HG03575 (cell line): Measurements from ENCODE around the gene MPHOSPH10.
"Not testable (repeated sequence)": the region's sequence is repeated elsewhere in the genome, so short reads cannot be mapped to it uniquely, and the experiment has no call there.

Experiments used
- ATAC-seq: cut with Tn5 transposase; IDR thresholded peaks from one replicate; pipeline ENCODE4 v1.9.1; 2021; ENCODE audit not compliant: unreplicated experiment, insufficient number of reproducible peaks, low FRiP score; ENCODE audit errors: extremely low read depth

The MPHOSPH10 gene

DNA sequence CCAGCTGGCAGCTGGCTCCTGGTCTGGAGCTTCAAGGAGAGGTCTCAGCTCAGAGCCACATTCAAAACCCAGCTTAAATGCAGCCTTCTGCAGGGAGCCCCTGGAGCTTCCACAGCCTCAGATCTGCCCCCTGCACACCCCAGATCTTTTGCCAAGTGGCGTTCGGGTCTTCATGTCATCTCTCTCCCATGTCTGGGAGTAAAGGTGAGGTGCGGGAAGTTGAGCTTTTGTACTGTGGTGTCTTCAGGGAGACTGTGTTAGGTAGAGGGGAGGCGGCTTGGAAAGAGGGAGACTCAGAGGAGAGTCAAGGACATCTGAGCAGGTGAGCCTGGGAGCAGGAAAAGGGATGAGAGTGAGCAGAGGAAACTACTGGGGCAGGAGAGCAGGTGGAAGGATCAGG, 25.4 kb downstream of the MPHOSPH10 start:
- no peak for ATAC-seq

DNA sequence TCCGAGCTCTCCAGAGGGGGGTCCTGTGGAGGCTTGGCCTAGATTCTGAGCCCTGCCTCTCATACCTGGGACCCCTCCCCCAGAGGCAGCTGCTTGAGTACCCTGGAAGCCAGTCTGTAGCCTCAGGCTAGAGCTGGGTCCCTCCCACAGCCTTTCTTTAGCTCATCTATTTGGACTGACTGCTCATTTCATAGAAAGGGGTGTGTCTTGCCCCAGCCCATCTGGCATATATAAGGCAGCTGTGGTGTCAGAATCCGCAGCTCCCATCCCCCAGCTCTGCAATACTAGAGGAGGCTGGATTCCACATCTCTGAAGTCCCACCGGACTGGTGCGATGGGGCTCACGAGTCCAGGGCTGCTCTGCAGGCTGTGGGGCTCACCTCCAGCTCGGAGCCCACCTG, 26.1 kb downstream of the MPHOSPH10 start:
- ATAC-seq, result no peak

DNA sequence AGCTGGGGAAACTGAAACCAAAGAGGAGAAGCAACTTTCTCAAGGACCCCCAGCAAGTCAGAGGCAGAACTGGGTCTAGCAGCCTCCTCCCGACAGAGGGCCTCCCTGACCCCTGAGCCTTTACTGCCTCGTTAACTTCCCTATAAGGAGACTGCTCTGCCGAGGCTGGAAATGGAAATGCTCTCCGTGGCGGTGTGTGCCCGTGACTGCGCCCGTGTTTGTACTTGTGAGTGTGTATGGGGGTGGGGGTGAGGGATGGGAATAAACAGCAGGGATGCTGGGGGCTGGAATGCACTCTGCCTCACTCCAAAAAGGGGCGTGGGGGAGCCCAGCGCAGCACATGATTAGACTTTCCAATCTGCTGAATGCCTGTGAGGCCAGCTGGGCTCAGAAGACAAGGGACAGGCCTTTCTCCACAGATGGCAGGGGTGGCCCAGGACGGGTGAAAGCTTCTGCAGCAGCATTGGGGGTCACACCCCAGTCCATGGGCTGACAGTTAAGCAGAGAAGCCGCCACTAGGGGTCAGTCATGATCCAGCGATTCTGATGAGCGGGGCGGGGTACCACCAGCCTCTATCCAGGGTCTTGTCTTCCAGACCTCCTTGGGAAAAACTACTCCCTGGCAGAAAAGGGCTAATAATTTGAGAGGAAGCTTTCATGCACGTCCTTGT, 26.8 kb downstream of the MPHOSPH10 start:
- no peak for ATAC-seq

DNA sequence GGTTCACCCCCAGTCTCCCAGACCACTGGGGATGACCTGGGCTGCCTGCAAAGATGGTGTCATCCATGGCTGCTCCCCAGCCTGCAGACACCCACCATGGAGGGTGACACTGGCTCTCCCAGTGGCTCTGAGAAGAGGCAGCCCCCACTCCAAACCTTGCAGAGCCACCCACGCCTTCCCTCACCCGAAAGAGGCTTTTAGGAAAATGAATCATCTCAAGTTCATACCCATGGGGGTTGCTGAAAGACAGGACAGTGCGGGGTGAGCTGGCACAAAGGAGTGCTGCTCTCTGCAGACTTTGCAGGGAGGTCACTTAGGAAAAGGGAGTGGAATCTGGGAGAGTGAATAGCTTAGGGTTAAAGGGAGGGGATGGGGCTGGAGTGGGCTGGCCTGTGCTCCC, 36.4 kb downstream of the MPHOSPH10 start:
- ATAC-seq, result no peak

DNA sequence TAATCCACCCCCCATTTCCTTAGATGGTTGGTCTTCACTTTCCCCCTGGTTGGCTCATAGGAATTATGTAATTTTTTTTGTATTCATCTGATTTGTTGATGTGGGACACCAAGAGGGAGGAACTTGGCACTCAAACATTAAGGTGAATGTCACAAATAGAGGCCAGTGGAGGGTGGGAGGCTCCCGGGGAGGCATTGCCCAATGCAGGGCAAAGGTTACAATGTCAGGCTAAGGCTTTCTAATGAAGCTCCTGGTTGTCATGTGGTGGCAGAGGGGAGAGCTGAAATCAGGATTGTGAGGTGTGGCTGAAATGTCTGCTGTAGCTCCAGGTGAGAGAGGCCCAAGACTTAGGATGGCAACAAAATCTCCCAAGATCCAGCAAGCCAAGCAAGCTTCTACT, 42.7 kb downstream of the MPHOSPH10 start:
- ATAC-seq, result no peak

DNA sequence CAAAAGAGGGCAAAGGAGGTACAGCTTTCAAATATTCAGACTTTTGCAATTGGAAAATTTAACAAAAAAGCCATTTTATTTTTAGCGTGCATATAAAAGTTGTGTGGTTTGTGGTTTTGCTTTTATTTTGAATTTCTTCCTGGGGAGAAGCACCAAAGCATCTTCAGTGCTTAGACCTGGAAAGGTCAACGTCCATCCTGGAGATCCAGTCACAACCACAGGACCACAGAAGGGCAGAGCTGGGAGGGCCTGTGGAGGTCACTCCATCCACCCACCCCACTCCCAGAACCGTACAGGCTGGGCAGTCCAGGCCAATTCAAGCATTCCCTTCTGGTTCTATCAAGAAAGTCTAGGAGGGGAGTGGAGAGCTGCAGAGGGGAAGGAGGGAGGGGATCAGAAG, 43.8 kb downstream of the MPHOSPH10 start:
- ATAC-seq, result no peak

DNA sequence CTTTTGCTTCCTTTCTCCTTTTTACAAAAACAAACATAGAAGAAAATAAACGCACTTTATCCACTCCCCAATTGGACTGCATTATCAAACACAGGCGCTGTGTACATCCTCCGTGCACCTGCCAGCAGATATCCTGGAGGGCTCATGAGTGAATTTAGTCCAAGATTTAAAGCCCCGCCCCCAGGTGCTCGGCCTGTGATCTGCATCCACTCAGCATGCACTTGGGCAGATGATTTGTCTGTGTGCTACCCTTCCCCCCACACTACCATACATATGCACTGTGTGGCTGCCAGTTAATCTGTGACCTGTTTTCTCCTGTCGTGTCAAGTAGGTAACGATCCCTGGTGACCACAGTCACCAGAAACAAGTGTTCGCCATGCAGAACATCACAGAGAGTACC, 48.4 kb downstream of the MPHOSPH10 start:
- ATAC-seq, result not testable (repeated sequence)

DNA sequence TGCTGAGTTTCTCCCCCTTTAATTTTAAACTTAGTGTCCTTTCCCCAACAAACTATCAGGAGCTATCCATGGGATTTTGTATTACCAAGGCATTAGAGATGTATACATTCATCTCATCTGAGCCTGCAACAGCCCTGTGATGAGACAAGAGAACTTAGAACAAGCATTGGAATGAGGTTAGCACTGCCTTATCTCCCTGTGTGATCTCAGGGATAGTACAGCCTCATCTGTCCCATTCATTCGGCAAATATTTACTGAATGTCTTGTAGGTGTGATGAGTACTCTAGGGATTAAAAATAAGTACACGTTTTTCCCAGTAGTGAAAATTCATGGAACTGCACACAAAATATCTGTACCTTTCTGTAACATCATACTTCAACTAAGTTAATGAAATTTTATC, 50.9 kb downstream of the MPHOSPH10 start:
- ATAC-seq, result no peak

DNA sequence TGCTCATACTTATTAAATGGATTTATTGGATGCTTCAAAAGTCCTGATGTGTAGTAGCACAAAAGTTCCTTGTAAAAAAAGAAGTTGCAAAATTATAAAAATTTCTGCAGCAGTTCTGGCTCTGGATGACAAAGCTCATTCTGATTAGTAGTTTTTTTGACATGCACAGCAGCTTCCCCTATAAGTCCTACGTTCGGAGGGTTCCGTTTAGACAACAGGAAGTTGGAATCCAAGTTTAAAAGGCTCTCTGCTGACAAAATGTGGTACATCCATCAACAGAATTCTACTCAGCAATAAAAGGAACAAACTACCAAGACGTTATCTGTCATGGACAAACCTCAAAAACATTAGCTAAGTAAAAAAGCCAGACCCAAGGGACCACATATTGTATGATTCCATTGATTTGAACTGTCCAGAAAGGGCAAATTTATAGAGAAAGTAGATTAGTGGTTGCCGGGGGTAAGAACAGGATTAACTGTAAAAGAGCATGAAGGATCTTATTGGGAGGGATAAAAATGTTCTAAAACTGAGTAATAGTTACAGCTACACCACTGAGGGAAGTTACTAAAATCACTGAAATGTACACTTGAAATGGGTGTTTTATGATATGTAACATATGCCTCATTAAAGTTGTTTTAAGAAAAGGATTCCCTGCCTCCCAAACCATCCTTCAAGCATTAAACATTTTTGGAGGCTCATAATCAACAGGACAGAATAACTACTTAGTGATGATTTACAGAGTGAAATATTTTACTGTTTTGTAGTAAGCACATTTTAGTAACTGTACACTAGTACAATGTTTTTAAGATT, 53.1 kb downstream of the MPHOSPH10 start:
- ATAC-seq, result not testable (repeated sequence)

DNA sequence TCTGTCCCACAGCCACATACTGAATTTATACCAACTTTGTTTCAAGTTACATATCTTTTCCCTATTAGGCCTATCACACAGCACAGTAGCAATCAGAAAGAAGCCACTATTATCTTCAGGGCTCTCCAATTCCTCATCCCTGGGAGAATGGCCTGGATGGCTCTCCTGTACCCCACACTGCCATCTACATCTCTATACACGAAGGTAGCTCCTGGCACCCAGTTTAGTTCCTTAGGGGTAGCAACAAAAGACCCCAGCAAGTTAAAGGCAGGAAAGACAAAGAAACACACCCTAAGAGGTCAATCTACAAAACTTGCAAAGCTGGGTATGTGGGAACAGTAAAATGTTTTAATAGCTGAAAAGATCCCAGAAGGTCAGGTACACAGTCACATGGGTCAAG, 56.5 kb downstream of the MPHOSPH10 start:
- ATAC-seq, result no peak

DNA sequence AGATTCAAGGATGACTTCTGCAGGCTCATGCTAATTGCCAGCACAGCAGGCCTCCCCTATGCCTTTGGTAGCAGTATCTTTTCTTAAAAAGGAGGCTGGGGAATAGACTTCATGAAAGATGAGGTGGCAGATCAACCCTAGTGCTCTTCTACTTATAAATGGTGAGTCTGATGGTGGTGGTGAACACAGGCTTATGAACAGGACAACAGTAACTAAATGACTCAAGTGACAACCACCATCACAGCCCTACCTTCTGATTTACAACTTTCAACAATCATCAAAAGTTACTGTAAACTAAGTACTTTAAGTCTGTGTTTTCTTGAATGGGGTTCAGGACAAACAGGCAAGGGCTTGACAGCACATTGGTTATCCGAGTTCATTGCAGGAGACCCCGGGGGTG, 57.2 kb downstream of the MPHOSPH10 start:
- no peak for ATAC-seq

DNA sequence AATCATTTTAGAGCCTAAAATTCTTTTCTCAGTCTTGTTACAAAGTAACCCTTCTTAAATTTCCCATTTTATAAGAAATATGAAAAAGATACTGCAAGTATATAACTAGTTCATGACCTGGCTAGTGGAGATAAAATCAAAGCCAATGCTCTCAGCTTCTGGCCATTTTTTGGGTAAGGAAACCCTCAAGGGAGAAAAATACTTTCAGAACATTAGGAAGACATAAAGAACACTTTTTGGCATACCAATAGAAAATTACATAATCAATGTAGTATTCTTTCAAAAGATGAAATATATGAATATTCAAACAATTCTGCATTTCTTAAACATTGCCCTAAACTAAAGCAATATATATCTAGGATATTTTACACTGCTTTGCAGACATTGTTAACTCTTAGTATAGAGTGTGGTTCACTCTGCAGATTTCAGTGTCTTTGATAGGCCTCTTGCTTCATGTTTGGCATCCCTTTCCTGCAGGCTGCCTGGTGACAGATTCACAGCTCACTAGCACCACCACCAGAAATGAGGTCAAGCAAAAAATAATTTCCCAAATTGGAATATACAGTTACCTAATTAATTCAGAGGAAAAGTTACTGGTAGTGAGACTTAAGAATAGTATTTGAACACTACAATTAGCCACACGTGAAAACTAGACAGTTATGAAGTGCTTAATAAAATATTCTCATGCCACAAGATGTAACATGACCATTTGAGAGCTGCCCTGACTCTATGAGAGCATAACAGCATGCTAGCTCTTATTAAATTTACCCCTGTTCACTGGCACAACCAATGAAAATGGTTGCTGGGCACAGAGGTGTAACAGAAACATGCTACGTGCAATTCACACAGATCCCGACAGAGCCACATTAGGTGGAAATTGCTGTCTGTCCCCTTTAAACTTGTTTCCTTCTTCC, 60.5 kb downstream of the MPHOSPH10 start:
- ATAC-seq, result no peak

DNA sequence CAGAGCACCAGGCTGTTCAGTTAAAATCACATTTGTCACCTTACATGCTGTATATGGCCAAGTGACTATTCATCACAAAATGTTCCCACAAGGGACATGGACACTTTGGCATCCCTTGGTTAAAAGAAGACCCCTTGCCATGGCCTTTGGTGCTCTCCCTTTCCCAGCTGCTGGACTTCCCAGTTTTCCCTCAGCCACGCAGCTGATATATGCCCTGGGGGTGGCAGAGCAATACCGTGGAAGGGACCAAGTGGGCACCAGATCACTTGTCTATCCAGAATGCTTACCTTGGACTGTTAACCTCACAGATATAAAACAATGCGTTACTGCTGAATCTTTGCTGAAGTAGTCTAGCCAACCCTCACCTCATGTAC, 61.1 kb downstream of the MPHOSPH10 start:
- ATAC-seq, result no peak
